SK-N-SH (cell line): ENCODE results near the gene FAM241A. TPM values are rescaled to one million over a fixed set of nuclear protein-coding genes. Genes with fewer than 3 reads are reported as not detected.

ENCODE experiments used
- FOXJ3 ChIP-seq: sonication (generic); formaldehyde crosslinking; IDR thresholded peaks from 2 replicates; pipeline ENCODE4 v1.5.1; 2020; ENCODE audit warnings: mild to moderate bottlenecking, missing genetic modification reagents
- MAX ChIP-seq: IDR thresholded peaks from 2 replicates; pipeline ENCODE4 v1.4.0; 2012; ENCODE audit warnings: low read depth
- NFIC ChIP-seq: IDR thresholded peaks from 2 replicates; pipeline ENCODE4 v1.4.0; 2012; ENCODE audit warnings: borderline replicate concordance
- POLR2AphosphoS5 ChIP-seq: IDR thresholded peaks from 2 replicates; pipeline ENCODE4 v1.6.1; 2012; ENCODE audit warnings: low read depth, low read length
- REST ChIP-seq: IDR thresholded peaks from 2 replicates; pipeline ENCODE4 v1.6.1; 2012; ENCODE audit warnings: mild to moderate bottlenecking, low read depth, low read length, moderate library complexity
- RFX5 ChIP-seq: IDR thresholded peaks from 2 replicates; pipeline ENCODE4 v1.6.1; 2012; ENCODE audit warnings: mild to moderate bottlenecking, improper control_type of control experiment, low read length
- TAF1 ChIP-seq: IDR thresholded peaks from 2 replicates; pipeline ENCODE4 v1.6.1; 2012; ENCODE audit warnings: low read depth, mild to moderate bottlenecking, low read length, moderate library complexity, borderline replicate concordance
- TCF12 ChIP-seq: IDR thresholded peaks from 2 replicates; pipeline ENCODE4 v1.4.0; 2012
- TEAD4 ChIP-seq: IDR thresholded peaks from 2 replicates; pipeline ENCODE4 v1.4.0; 2012; ENCODE audit warnings: mild to moderate bottlenecking, borderline replicate concordance; ENCODE audit not compliant: insufficient read depth
- ZBTB33 ChIP-seq: IDR thresholded peaks from 2 replicates; pipeline ENCODE4 v1.4.0; 2012; ENCODE audit warnings: low read depth, borderline replicate concordance
- polyA plus RNA-seq, 3 experiments: library from polyadenylated mRNA; depleted of rRNA; stranded (reverse); fragments of >200 nt; gene quantifications; 2 replicates each; pipeline ENCODE4 v1.2.3, GENCODE V29; 2012
- TF ChIP-seq, protein P1 (sequence below): IDR thresholded peaks from 2 replicates; pipeline ENCODE4; 2012
- TF ChIP-seq, protein P2 (sequence below): fragments of 150-350 bp; IDR thresholded peaks from 2 replicates; pipeline ENCODE4 v1.6.1; 2017; ENCODE audit warnings: antibody characterized with exemption, low read length, low read depth, borderline replicate concordance

FAM241A gene
- polyA plus RNA-seq, 1 of the 3 experiments (the other 2 are of a cell fraction), result 0.44 TPM

DNA sequence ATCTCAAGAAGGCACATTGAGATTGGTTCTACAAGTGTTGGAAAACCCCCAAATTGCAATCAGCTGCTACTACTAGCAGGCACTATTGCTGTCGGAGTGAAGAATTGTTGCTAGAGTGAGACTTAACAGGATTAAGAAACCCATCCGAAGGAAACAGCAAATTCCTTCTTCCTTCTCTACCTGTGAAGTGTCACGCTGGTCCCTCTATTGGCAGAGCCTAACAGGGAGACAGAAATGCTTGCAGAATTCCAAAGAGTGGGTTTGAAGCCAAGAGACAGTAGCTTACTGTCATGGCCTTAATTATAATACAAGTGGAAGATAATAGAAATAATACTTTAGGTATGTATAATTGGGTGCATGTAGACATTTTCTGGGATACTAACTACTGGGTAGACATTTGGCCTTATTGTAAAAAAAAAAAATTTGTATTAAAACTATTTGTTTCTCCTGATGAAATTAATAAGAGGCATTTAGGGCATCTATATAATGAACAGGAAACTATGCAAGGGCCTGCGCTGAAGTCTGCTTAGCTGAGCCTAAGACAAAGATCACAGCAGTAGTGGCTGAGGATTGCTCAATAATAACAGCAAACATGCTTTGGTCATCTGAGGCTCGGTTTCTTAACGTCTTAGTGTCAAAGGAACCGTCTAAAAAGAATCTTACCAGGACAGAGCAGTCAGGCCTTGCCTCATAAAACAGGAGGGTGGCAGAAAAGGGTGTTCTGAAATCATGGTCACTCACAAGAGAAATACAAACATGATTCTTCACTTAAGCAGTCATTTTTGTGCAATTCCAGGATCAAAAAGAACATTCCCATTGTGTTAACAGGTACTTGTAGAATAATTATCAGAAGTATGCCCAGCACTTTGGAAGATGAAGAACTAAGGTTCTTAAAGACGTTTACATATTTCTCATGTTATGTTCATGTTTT is 40.8 kb downstream of the FAM241A start (continued):
- no peak for TF ChIP-seq REST
- TF ChIP-seq MAX, result no peak
- TF ChIP-seq, protein P1, sequence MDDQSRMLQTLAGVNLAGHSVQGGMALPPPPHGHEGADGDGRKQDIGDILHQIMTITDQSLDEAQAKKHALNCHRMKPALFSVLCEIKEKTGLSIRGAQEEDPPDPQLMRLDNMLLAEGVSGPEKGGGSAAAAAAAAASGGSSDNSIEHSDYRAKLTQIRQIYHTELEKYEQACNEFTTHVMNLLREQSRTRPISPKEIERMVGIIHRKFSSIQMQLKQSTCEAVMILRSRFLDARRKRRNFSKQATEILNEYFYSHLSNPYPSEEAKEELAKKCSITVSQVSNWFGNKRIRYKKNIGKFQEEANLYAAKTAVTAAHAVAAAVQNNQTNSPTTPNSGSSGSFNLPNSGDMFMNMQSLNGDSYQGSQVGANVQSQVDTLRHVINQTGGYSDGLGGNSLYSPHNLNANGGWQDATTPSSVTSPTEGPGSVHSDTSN, result no peak
- no peak for TF ChIP-seq TCF12
- no peak for TF ChIP-seq TAF1
- TF ChIP-seq ZBTB33, result no peak
- no peak for TF ChIP-seq NFIC
- no peak for TF ChIP-seq POLR2AphosphoS5
- TF ChIP-seq FOXJ3 (CRISPR knock-in tag), result no peak
- no peak for TF ChIP-seq RFX5
- TF ChIP-seq TEAD4, result no peak
- TF ChIP-seq, protein P2, sequence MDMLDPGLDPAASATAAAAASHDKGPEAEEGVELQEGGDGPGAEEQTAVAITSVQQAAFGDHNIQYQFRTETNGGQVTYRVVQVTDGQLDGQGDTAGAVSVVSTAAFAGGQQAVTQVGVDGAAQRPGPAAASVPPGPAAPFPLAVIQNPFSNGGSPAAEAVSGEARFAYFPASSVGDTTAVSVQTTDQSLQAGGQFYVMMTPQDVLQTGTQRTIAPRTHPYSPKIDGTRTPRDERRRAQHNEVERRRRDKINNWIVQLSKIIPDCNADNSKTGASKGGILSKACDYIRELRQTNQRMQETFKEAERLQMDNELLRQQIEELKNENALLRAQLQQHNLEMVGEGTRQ, result no peak
